ENCODE data around the gene TENM4. TPM values are rescaled to one million over a fixed set of nuclear protein-coding genes. Genes with fewer than 3 reads are reported as not detected.

The TENM4 gene
- total RNA-seq, 1 donor from 2014 or later: 0.63 TPM

DNA sequence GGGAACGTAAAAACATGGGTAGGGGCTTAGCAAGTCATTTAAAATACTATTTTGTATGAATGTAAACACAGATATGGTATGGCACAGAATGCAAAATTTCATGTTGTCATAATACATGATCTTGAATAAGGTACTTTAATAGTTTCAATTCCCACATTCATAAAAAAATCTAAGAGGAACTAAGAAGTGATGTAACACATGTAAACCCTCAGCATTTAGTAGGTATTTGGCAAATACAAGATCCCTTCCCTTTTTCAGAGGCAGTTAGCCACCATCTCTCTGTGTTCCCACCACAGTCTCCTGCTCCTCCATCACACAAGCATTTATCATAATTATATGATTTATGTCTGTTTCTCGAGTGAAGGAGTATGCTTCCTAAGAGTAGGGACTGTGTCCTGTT is 251.8 kb downstream of the TENM4 start:
- no peak for DNase-seq
- TF ChIP-seq, protein P1, sequence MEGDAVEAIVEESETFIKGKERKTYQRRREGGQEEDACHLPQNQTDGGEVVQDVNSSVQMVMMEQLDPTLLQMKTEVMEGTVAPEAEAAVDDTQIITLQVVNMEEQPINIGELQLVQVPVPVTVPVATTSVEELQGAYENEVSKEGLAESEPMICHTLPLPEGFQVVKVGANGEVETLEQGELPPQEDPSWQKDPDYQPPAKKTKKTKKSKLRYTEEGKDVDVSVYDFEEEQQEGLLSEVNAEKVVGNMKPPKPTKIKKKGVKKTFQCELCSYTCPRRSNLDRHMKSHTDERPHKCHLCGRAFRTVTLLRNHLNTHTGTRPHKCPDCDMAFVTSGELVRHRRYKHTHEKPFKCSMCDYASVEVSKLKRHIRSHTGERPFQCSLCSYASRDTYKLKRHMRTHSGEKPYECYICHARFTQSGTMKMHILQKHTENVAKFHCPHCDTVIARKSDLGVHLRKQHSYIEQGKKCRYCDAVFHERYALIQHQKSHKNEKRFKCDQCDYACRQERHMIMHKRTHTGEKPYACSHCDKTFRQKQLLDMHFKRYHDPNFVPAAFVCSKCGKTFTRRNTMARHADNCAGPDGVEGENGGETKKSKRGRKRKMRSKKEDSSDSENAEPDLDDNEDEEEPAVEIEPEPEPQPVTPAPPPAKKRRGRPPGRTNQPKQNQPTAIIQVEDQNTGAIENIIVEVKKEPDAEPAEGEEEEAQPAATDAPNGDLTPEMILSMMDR (IDR thresholded peaks at IDR 0.05; ENCODE audit: borderline replicate concordance): no peak
- intact Hi-C loops (cut with micrococcal nuclease): no loop called here
- Histone ChIP-seq H3K27ac (replicated peaks) (no peak overlapping the region), H3K9me3 (replicated peaks) (peaks cover 16% of the 10 kb centered on the region), H3K4me3 (no peak overlapping the region), H3K27me3 (ENCODE audit: low read depth) (no peaks in the 10 kb centered on the region), H3K4me1 (no peaks in the 10 kb centered on the region), H3K36me3 (no peaks in the 10 kb centered on the region)

DNA sequence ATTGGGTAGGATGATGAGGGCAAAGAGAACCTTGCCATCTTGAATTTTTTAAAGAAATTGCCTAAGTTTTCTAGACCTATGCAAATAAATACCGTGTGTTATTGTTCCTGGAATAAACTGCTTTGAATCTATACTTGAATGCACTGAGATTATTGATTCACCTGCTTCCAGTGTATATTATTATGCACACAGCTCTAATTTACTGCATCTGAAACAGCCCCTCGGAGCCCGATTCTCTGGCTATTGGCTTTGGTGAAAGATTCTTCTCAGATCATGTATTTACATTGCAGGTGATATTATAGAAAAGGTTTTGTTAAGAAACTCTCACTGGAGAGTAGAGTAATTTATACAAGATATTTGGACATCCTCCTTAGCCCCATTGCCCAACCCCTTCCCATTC is 254.2 kb downstream of the TENM4 start:
- Histone ChIP-seq H3K4me1 (no peaks in the 10 kb centered on the region), H3K27me3 (ENCODE audit: low read depth) (no peaks in the 10 kb centered on the region), H3K4me3 (no peak overlapping the region), H3K27ac (replicated peaks) (no peak overlapping the region), H3K36me3 (no peaks in the 10 kb centered on the region), H3K9me3 (replicated peaks) (peaks cover 17% of the 10 kb centered on the region)
- TF ChIP-seq, protein P1 (IDR thresholded peaks at IDR 0.05; ENCODE audit: borderline replicate concordance): no peak
- intact Hi-C loops (cut with micrococcal nuclease): no loop called here
- DNase-seq: no peak

DNA sequence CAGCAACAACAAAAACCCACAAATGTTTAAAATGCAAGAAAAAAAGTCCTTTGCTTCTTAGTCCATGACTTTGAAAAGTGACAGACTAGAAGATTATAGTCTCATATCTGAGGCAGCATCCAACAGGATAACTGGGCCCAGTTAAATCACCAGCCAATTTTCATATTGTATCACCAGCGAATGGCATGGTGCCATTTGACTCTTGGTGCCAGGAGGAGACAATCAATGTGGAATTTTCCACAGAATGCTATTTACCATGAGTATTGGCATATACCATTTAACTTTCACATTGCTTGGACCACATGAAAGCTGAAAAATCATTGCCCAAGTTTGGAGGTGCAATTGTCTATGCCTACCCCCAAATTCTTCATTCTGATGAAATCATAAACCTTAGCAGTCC is 255.5 kb downstream of the TENM4 start:
- Histone ChIP-seq H3K4me1 (no peaks in the 10 kb centered on the region), H3K27ac (replicated peaks) (no peak overlapping the region), H3K36me3 (no peaks in the 10 kb centered on the region), H3K4me3 (no peak overlapping the region), H3K9me3 (replicated peaks) (peaks cover 26% of the 10 kb centered on the region), H3K27me3 (ENCODE audit: low read depth) (no peaks in the 10 kb centered on the region)
- no peak for DNase-seq
- TF ChIP-seq, protein P1 (IDR thresholded peaks at IDR 0.05; ENCODE audit: borderline replicate concordance): no peak
- intact Hi-C loops (cut with micrococcal nuclease): no loop called here

DNA sequence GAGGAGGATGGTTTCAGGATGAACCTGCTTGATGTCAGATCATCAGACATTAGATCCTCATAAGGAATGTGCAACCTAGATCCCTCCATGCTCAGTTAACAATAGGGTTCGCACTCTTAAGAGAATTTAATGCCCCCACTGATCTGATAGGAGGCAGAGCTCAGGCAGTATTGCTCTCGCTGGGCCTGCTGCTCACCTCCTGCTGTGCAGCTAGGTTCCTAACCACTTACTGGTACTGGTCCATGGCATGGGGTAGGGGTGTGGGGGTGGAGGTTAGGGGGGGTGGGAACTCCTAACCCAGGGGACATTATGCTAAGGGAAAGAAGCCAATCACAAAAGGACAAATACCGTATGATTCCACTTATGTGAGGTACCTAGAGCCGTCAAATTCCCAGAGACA is 256.5 kb downstream of the TENM4 start:
- Histone ChIP-seq H3K4me3 (no peak overlapping the region), H3K9me3 (replicated peaks) (peaks cover 26% of the 10 kb centered on the region), H3K4me1 (no peaks in the 10 kb centered on the region), H3K36me3 (no peaks in the 10 kb centered on the region), H3K27me3 (ENCODE audit: low read depth) (no peaks in the 10 kb centered on the region), H3K27ac (replicated peaks) (no peak overlapping the region)
- TF ChIP-seq, protein P1 (IDR thresholded peaks at IDR 0.05; ENCODE audit: borderline replicate concordance): no peak
- intact Hi-C loops (cut with micrococcal nuclease): no loop called here
- no peak for DNase-seq

DNA sequence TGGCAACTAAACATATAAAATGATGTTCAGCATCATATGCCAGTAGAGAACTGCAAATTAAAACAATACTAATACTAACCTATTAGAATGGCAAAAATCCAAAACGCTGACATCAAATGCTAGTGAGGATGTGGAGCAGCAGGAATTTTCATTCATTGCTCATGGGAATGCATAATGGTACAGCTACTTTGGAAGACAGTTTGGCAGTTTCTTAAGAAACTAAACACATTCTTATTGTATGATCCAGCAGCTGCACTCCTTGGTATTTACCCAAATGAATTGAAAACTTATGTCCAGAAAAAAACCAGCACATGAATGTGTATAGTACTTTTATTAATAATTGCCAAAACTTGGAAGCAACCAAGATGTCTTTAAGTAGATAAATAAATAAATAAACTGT is 258.0 kb downstream of the TENM4 start:
- no peaks in the 10 kb centered on the region for H3K4me1 ChIP-seq
- H3K27me3 ChIP-seq (ENCODE audit: low read depth): no peaks in the 10 kb centered on the region
- no peak overlapping the region for H3K27ac ChIP-seq (replicated peaks)
- no peak for DNase-seq
- intact Hi-C loops (cut with micrococcal nuclease): no loop called here
- peaks cover 19% of the 10 kb centered on the region for H3K9me3 ChIP-seq (replicated peaks)
- H3K4me3 ChIP-seq: no peak overlapping the region
- H3K36me3 ChIP-seq: no peaks in the 10 kb centered on the region
- TF ChIP-seq, protein P1 (IDR thresholded peaks at IDR 0.05; ENCODE audit: borderline replicate concordance): no peak

DNA sequence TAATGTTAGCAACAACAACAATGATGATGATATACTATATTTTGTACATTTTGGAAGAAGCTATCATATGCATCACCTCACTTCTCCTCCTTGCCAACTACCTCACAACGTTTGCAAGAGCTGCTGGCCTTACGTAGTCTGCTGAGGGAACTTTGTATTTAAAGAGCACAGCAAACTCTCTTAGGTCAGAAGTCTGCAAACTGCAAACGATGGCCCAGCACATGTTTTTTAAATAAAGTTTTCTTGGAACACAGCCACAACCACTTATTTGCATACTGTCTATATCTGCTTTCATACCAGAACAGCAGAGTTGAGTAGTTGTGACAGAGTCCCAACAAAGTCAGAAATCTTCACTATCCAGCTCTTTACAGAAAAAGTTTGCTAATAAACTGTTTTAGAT is 261.7 kb downstream of the TENM4 start:
- H3K27ac ChIP-seq (replicated peaks): no peak overlapping the region
- no peak overlapping the region for H3K4me3 ChIP-seq
- no peaks in the 10 kb centered on the region for H3K36me3 ChIP-seq
- TF ChIP-seq, protein P1 (IDR thresholded peaks at IDR 0.05; ENCODE audit: borderline replicate concordance): no peak
- intact Hi-C loops (cut with micrococcal nuclease): no loop called here
- H3K27me3 ChIP-seq (ENCODE audit: low read depth): no peaks in the 10 kb centered on the region
- peaks cover 5% of the 10 kb centered on the region for H3K4me1 ChIP-seq
- no peak for DNase-seq
- H3K9me3 ChIP-seq (replicated peaks): peaks cover 10% of the 10 kb centered on the region
